IMR-90 (cell line): Measurements from ENCODE around the gene NELL1. TPM values are rescaled to one million over a fixed set of nuclear protein-coding genes. Genes with fewer than 3 reads are reported as not detected.

Experiments
- ATAC-seq: fragments of 200-7000 bp; cut with Tn5 transposase; 2 replicates; pipeline ENCODE4 v1.9.1; 2020; ENCODE audit warnings: low read depth, mild to moderate bottlenecking, moderate library complexity
- BruUV-seq: library from RNA; stranded (reverse); fragments of 400-500 nt; replicated peaks from 2 replicates; lab custom pipeline; 2021; lab: Mats Ljungman, UMichigan
- CTCF ChIA-PET: fragments of 300-600 bp; formaldehyde crosslinking; extraction: SDS; loops from one replicate; lab custom pipeline; 2021; ENCODE audit warnings: antibody characterized with exemption; lab: Yijun Ruan, JAX
- POLR2A ChIA-PET: fragments of 300-600 bp; sonication (Branson Sonifier 250); formaldehyde crosslinking; loops from one replicate; lab custom pipeline; 2022; ENCODE audit warnings: antibody characterized with exemption; ENCODE audit not compliant: unreplicated experiment; lab: Charles Lee
- DNase-seq: peaks from one replicate; pipeline ENCODE4 v3.0.0; 2013
- H2AFZ ChIP-seq: replicated peaks from 2 replicates; pipeline ENCODE3; 2013; ENCODE audit warnings: low read length, mild to moderate bottlenecking; ENCODE audit not compliant: poor library complexity
- H2AK5ac ChIP-seq: 2 replicates; pipeline ENCODE4 v1.6.1; 2013; ENCODE audit warnings: low read depth, low read length, inconsistent platforms
- H2AK9ac ChIP-seq: replicated peaks from 2 replicates; pipeline ENCODE3; 2013; ENCODE audit warnings: mild to moderate bottlenecking, low read depth, low read length, moderate library complexity; ENCODE audit not compliant: poor library complexity
- H2BK120ac ChIP-seq: 2 replicates; pipeline ENCODE4 v1.6.1; 2013; ENCODE audit warnings: low read depth, low read length, inconsistent platforms
- H2BK15ac ChIP-seq: 3 replicates; pipeline ENCODE4 v1.6.1; 2013; ENCODE audit warnings: low read depth, low read length, inconsistent platforms
- H2BK20ac ChIP-seq: 2 replicates; pipeline ENCODE4 v1.6.1; 2013; ENCODE audit warnings: low read depth, mild to moderate bottlenecking, inconsistent platforms, low read length, moderate library complexity
- H2BK5ac ChIP-seq: 2 replicates; pipeline ENCODE4 v1.6.1; 2013; ENCODE audit warnings: mild to moderate bottlenecking, low read depth, low read length, inconsistent platforms; ENCODE audit not compliant: poor library complexity, severe bottlenecking
- H3K14ac ChIP-seq: replicated peaks from 2 replicates; pipeline ENCODE4 v1.6.1; 2013; ENCODE audit warnings: low read depth, low read length, inconsistent platforms
- H3K18ac ChIP-seq: 2 replicates; pipeline ENCODE4 v1.6.1; 2013; ENCODE audit warnings: low read depth, low read length, control low read depth
- H3K23ac ChIP-seq: 2 replicates; pipeline ENCODE4 v1.6.1; 2013; ENCODE audit warnings: low read depth, low read length, inconsistent platforms
- H3K27ac ChIP-seq: 2 replicates; pipeline ENCODE4 v1.5.1; 2013; ENCODE audit warnings: mild to moderate bottlenecking, control low read depth, low read length; ENCODE audit not compliant: insufficient read depth
- H3K27me3 ChIP-seq: 2 replicates; pipeline ENCODE4 v1.6.1; 2013; ENCODE audit warnings: low read length; ENCODE audit not compliant: control insufficient read depth, insufficient read depth
- H3K36me3 ChIP-seq: 2 replicates; pipeline ENCODE4 v1.6.1; 2013; ENCODE audit warnings: low read length, mixed read lengths; ENCODE audit not compliant: control insufficient read depth, insufficient read depth
- H3K4ac ChIP-seq: 2 replicates; pipeline ENCODE4 v1.6.1; 2013; ENCODE audit warnings: low read depth, low read length, inconsistent platforms
- H3K4me1 ChIP-seq: 2 replicates; pipeline ENCODE4 v1.6.1; 2013; ENCODE audit warnings: low read length, mixed read lengths; ENCODE audit not compliant: control insufficient read depth, insufficient read depth
- H3K4me2 ChIP-seq: 2 replicates; pipeline ENCODE4 v1.6.1; 2013; ENCODE audit warnings: low read depth, mild to moderate bottlenecking, control low read depth, low read length, moderate library complexity
- H3K4me3 ChIP-seq: 2 replicates; pipeline ENCODE4 v1.5.1; 2013; ENCODE audit warnings: low read depth, mild to moderate bottlenecking, control low read depth, low read length, moderate library complexity; ENCODE audit not compliant: insufficient read depth
- H3K56ac ChIP-seq: 2 replicates; pipeline ENCODE4 v1.6.1; 2013; ENCODE audit warnings: low read length, inconsistent platforms; ENCODE audit not compliant: insufficient read depth; ENCODE audit errors: extremely low read depth
- H3K79me1 ChIP-seq, 2 experiments: 2 replicates each; pipeline ENCODE4 v1.6.1; 2013; ENCODE audit warnings: low read length in 2 of 2, inconsistent platforms in 1 of 2, low read depth in 1 of 2
- H3K9ac ChIP-seq: 2 replicates; pipeline ENCODE4 v1.6.1; 2013; ENCODE audit warnings: low read depth, low read length, control low read depth
- H3K9me1 ChIP-seq: 2 replicates; pipeline ENCODE4 v1.6.1; 2013; ENCODE audit warnings: low read length, inconsistent platforms; ENCODE audit not compliant: insufficient read depth
- H3K9me3 ChIP-seq: 2 replicates; pipeline ENCODE4 v1.6.1; 2013; ENCODE audit warnings: low read length; ENCODE audit not compliant: control insufficient read depth, insufficient read depth
- H4K20me1 ChIP-seq: 2 replicates; pipeline ENCODE4 v1.6.1; 2013; ENCODE audit warnings: low read length, inconsistent platforms; ENCODE audit not compliant: insufficient read depth
- H4K5ac ChIP-seq: 2 replicates; pipeline ENCODE4 v1.6.1; 2013; ENCODE audit warnings: mild to moderate bottlenecking, low read depth, low read length, control low read depth
- H4K8ac ChIP-seq, 2 experiments: 2 replicates each; pipeline ENCODE4 v1.6.1; 2013; ENCODE audit warnings: low read depth in 2 of 2, low read length in 2 of 2, control low read depth in 1 of 2, inconsistent platforms in 1 of 2
- H4K91ac ChIP-seq: 2 replicates; pipeline ENCODE4 v1.6.1; 2013; ENCODE audit warnings: low read depth, low read length, inconsistent platforms; ENCODE audit not compliant: insufficient read depth
- CHD1 ChIP-seq: IDR thresholded peaks from 2 replicates; pipeline ENCODE4 v1.6.1; 2012; ENCODE audit warnings: low read depth, low read length, improper control_type of control experiment
- CTCF ChIP-seq: conservative IDR thresholded peaks from 2 replicates; pipeline ENCODE4 v1.5.1; 2012; ENCODE audit warnings: mild to moderate bottlenecking, low read depth, low read length, improper control_type of control experiment
- ELK1 ChIP-seq: fragments of 150-350 bp; IDR thresholded peaks from 2 replicates; pipeline ENCODE4 v1.6.1; 2016; ENCODE audit warnings: low read depth, mild to moderate bottlenecking, low read length, moderate library complexity, borderline replicate concordance
- MAZ ChIP-seq: IDR thresholded peaks from 2 replicates; pipeline ENCODE4 v1.6.1; 2012; ENCODE audit warnings: low read depth, mild to moderate bottlenecking, low read length, improper control_type of control experiment, moderate library complexity, borderline replicate concordance
- MXI1 ChIP-seq: IDR thresholded peaks from 2 replicates; pipeline ENCODE4 v1.6.1; 2012; ENCODE audit warnings: low read depth, mild to moderate bottlenecking, low read length, moderate library complexity, borderline replicate concordance
- WGBS, 2 experiments: methylation state at CpG; one replicate each; pipeline versions ENCODE4 v1.1.5 to v1.1.7; 2013; ENCODE audit warnings: missing lambda C conversion rate in 2 of 2; ENCODE audit not compliant: insufficient read length in 1 of 2; ENCODE audit errors: extremely low coverage in 2 of 2; 5-methylcytosine and 5-hydroxymethylcytosine counted together
- dilution Hi-C: fragments of 300-500 bp; cut with HindIII; formaldehyde crosslinking; loops from one replicate; pipeline ENCODE4 v1.14.3; 2018; ENCODE audit warnings: low sequenced_read_pairs; ENCODE audit not compliant: unreplicated experiment
- in situ Hi-C: fragments of 300-500 bp; cut with MboI; formaldehyde crosslinking; loops from 3 replicates; pipeline ENCODE4 v1.14.3; 2019; ENCODE audit warnings: low sequenced_read_pairs, inconsistent platforms, mixed read lengths
- intact Hi-C: fragments of 100-400 bp; cut with micrococcal nuclease; formaldehyde crosslinking; loops from 2 replicates; pipeline ENCODE4 v1.10.0; 2022
- polyA plus RNA-seq, 3 experiments: library from polyadenylated mRNA; depleted of rRNA; stranded (reverse); fragments of >200 nt; gene quantifications; 2 replicates each; pipeline ENCODE4 v1.2.3, GENCODE V29; 2012; ENCODE audit warnings: low replicate concordance in 1 of 3
- total RNA-seq: library from RNA; depleted of rRNA; stranded (reverse); fragments of >200 nt; gene quantifications from 2 replicates; pipeline ENCODE4 v1.2.3, GENCODE V29; 2012

Gene NELL1
- total and polyA plus RNA-seq, 2 of the 4 experiments (the other 2 are of a cell fraction): not detected

GRCh38 chr11:21614961-21615360 lies 945.6 kb downstream of the NELL1 start:
- H3K4me1 ChIP-seq: no peaks in the 10 kb centered on the region
- no peak overlapping the region for H3K14ac ChIP-seq
- no peaks in the 10 kb centered on the region for H3K36me3 ChIP-seq
- H2BK20ac ChIP-seq: no peak overlapping the region
- H2AK9ac ChIP-seq: no peak overlapping the region
- no peak overlapping the region for H2AFZ ChIP-seq
- no peak overlapping the region for H4K8ac ChIP-seq
- intact Hi-C loops: no loop called here
- no peaks in the 10 kb centered on the region for H3K9me1 ChIP-seq
- H3K9me3 ChIP-seq: peaks cover 7% of the 10 kb centered on the region
- ATAC-seq: no peak
- H3K27ac ChIP-seq: no peak overlapping the region
- no peak overlapping the region for H4K91ac ChIP-seq
- no peak overlapping the region for H3K23ac ChIP-seq
- H4K5ac ChIP-seq: no peak overlapping the region
- WGBS, 2 experiments: no CpG with 5 or more reads among the region's 5 CpGs
- no peak overlapping the region for H3K18ac ChIP-seq
- POLR2A ChIA-PET: no interaction called here
- H2BK5ac ChIP-seq: no peak overlapping the region
- H3K4ac ChIP-seq: no peak overlapping the region
- H3K4me2 ChIP-seq: no peak overlapping the region
- in situ Hi-C loops: no loop called here
- TF ChIP-seq MAZ (no peak), ELK1 (no peak), CHD1 (no peak), CTCF (no peak), MXI1 (no peak)
- CTCF ChIA-PET: no interaction called here
- H3K79me1 ChIP-seq: no peaks in the 10 kb centered on the region
- no peak overlapping the region for H3K9ac ChIP-seq
- H3K56ac ChIP-seq: no peak overlapping the region
- no peak overlapping the region for H2BK120ac ChIP-seq
- H3K27me3 ChIP-seq: no peaks in the 10 kb centered on the region
- no TSS peak for BruUV-seq
- H3K4me3 ChIP-seq: no peak overlapping the region
- no peak overlapping the region for H2AK5ac ChIP-seq
- DNase-seq: no peak
- dilution Hi-C loops: no loop called here
- no peaks in the 10 kb centered on the region for H4K20me1 ChIP-seq
- H2BK15ac ChIP-seq: no peak overlapping the region
